Dendritic cell treated with granulocyte-macrophage colony-stimulating factor and Interleukin-4, amounts not matched to agents 40 ng/mL and 50 ng/mL, for 4 days (primary cell): ENCODE data around the gene DDX54.
A peak's percentile ranks its signal among the peaks of the same experiment; 100 is the strongest.

Experiments used
- H3K27ac Mint-ChIP-seq: one replicate; pipeline ENCODE4 v1.8.0; 2022; ENCODE audit warnings: mild to moderate bottlenecking, mixed read lengths
- H3K27me3 Mint-ChIP-seq: one replicate; pipeline ENCODE4 v1.8.0; 2022; ENCODE audit warnings: mild to moderate bottlenecking, mixed read lengths
- H3K36me3 Mint-ChIP-seq: one replicate; pipeline ENCODE4 v1.8.0; 2022; ENCODE audit warnings: low read depth, mixed read lengths
- H3K4me1 Mint-ChIP-seq: one replicate; pipeline ENCODE4 v1.8.0; 2022; ENCODE audit warnings: low read depth, mixed read lengths
- H3K4me3 Mint-ChIP-seq: one replicate; pipeline ENCODE4 v1.8.0; 2022; ENCODE audit warnings: mild to moderate bottlenecking, moderate library complexity, mixed read lengths
- H3K9me3 Mint-ChIP-seq: one replicate; pipeline ENCODE4 v1.8.0; 2022; ENCODE audit warnings: mixed read lengths
- intact Hi-C: fragments of 100-400 bp; cut with micrococcal nuclease; formaldehyde crosslinking; loops from one replicate; pipeline ENCODE4 v1.15.0; 2022

Gene DDX54

GRCh38 chr12:113226696-113227568, 41.7 kb upstream of the DDX54 start:
- H3K27me3 Mint-ChIP-seq = no peaks in the 10 kb centered on the region
- peaks cover 63% of the 10 kb centered on the region for H3K36me3 Mint-ChIP-seq
- peak overlapping the region; percentile 13 for H3K4me3 Mint-ChIP-seq
- intact Hi-C loops = no loop called here
- H3K27ac Mint-ChIP-seq = peak overlapping the region; percentile 91
- peaks cover 60% of the 10 kb centered on the region for H3K4me1 Mint-ChIP-seq
- H3K9me3 Mint-ChIP-seq = no peaks in the 10 kb centered on the region

GRCh38 chr12:113224955-113225354, 39.7 kb upstream of the DDX54 start:
- Mint-ChIP-seq H3K36me3 (peaks cover 53% of the 10 kb centered on the region), H3K4me1 (peaks cover 48% of the 10 kb centered on the region), H3K9me3 (no peaks in the 10 kb centered on the region), H3K4me3 (no peak overlapping the region), H3K27me3 (no peaks in the 10 kb centered on the region), H3K27ac (no peak overlapping the region)
- intact Hi-C loops = loop anchor here (5.0 kb wide), 1 partner anchor 38 kb away; the partner anchor contains the start of genes DDX54 and RITA1

- peaks cover 32% of the 10 kb centered on the region for H3K36me3 Mint-ChIP-seq
- intact Hi-C loops = loop anchor here (5.0 kb wide), 1 partner anchor 36 kb away; the partner anchor contains the start of genes DDX54 and RITA1
- no peaks in the 10 kb centered on the region for H3K27me3 Mint-ChIP-seq
- peak overlapping the region; percentile 93 for H3K4me3 Mint-ChIP-seq
- peaks cover 28% of the 10 kb centered on the region for H3K4me1 Mint-ChIP-seq
- H3K27ac Mint-ChIP-seq = peak overlapping the region; percentile 95
- no peaks in the 10 kb centered on the region for H3K9me3 Mint-ChIP-seq
Measured at GRCh38 chr12:113222730-113223531, 37.7 kb upstream of the DDX54 start.

- Mint-ChIP-seq H3K4me3 (peak overlapping the region; percentile 93), H3K9me3 (no peaks in the 10 kb centered on the region), H3K27ac (peak overlapping the region; percentile 95), H3K4me1 (peaks cover 28% of the 10 kb centered on the region), H3K27me3 (no peaks in the 10 kb centered on the region), H3K36me3 (peaks cover 25% of the 10 kb centered on the region)
- intact Hi-C loops = loop anchor here (1.0 to 5.0 kb wide), 2 partner anchors 11 to 35 kb away; partner anchors contain the start of genes DDX54 and RITA1
Measured at GRCh38 chr12:113221997-113222729, 36.9 kb upstream of the DDX54 start.

GRCh38 chr12:113221181-113221996, 36.1 kb upstream of the DDX54 start, which contains the start of gene TPCN1:
TPCN1 (plus strand) TSS chr12:113221464; CDS start chr12:113226853, 5,389 bp downstream.
- H3K27ac Mint-ChIP-seq = peak within 1 kb of the TSS; percentile 95
- no peaks in the 10 kb centered on the region for H3K9me3 Mint-ChIP-seq
- intact Hi-C loops = loop anchor here (1.0 to 5.0 kb wide), 2 partner anchors 12 to 34 kb away; partner anchors contain the start of genes DDX54 and RITA1
- no peaks in the 10 kb centered on the region for H3K27me3 Mint-ChIP-seq
- peak within 1 kb of the TSS; percentile 93 for H3K4me3 Mint-ChIP-seq
- peaks cover 17% of the 10 kb centered on the region for H3K36me3 Mint-ChIP-seq
- H3K4me1 Mint-ChIP-seq = peaks cover 28% of the 10 kb centered on the region

- Mint-ChIP-seq H3K4me3 (peak overlapping the region; percentile 93), H3K27ac (peak overlapping the region; percentile 95), H3K27me3 (no peaks in the 10 kb centered on the region), H3K4me1 (peaks cover 35% of the 10 kb centered on the region), H3K36me3 (peaks cover 17% of the 10 kb centered on the region), H3K9me3 (no peaks in the 10 kb centered on the region)
- intact Hi-C loops = loop anchor here (1.0 to 5.0 kb wide), 2 partner anchors 13 to 33 kb away; partner anchors contain the start of genes DDX54 and RITA1
Measured at GRCh38 chr12:113220593-113221180, 35.4 kb upstream of the DDX54 start.

GRCh38 chr12:113216027-113216426, 30.7 kb upstream of the DDX54 start:
- intact Hi-C loops = no loop called here
- Mint-ChIP-seq H3K4me1 (peaks cover 59% of the 10 kb centered on the region), H3K4me3 (no peak overlapping the region), H3K27me3 (no peaks in the 10 kb centered on the region), H3K36me3 (peaks cover under 1% of the 10 kb centered on the region), H3K9me3 (no peaks in the 10 kb centered on the region), H3K27ac (peak overlapping the region; percentile 88)

GRCh38 chr12:113214895-113215400, 29.7 kb upstream of the DDX54 start:
- Mint-ChIP-seq H3K36me3 (no peaks in the 10 kb centered on the region), H3K27ac (peak overlapping the region; percentile 88), H3K27me3 (no peaks in the 10 kb centered on the region), H3K4me3 (peak overlapping the region; percentile 45), H3K9me3 (no peaks in the 10 kb centered on the region), H3K4me1 (peaks cover 62% of the 10 kb centered on the region)
- intact Hi-C loops = loop anchor here (2.0 kb wide), 1 partner anchor 14 kb away; no protein-coding TSS in a partner anchor

- Mint-ChIP-seq H3K27ac (peak overlapping the region; percentile 59), H3K27me3 (peaks cover 3% of the 10 kb centered on the region), H3K4me1 (peaks cover 81% of the 10 kb centered on the region), H3K4me3 (no peak overlapping the region), H3K36me3 (peaks cover 5% of the 10 kb centered on the region), H3K9me3 (no peaks in the 10 kb centered on the region)
- intact Hi-C loops = no loop called here
Measured at GRCh38 chr12:113211160-113211559, 25.9 kb upstream of the DDX54 start.

- H3K27me3 Mint-ChIP-seq = peaks cover 3% of the 10 kb centered on the region
- H3K27ac Mint-ChIP-seq = peak overlapping the region; percentile 97
- H3K36me3 Mint-ChIP-seq = peaks cover 5% of the 10 kb centered on the region
- H3K4me3 Mint-ChIP-seq = peak overlapping the region; percentile 54
- H3K9me3 Mint-ChIP-seq = no peaks in the 10 kb centered on the region
- intact Hi-C loops = no loop called here
- peaks cover 74% of the 10 kb centered on the region for H3K4me1 Mint-ChIP-seq
Measured at GRCh38 chr12:113208041-113208934, 23.0 kb upstream of the DDX54 start.

GRCh38 chr12:113207613-113208040, 22.3 kb upstream of the DDX54 start:
- intact Hi-C loops = no loop called here
- Mint-ChIP-seq H3K4me3 (peak overlapping the region; percentile 32), H3K36me3 (peaks cover 5% of the 10 kb centered on the region), H3K9me3 (no peaks in the 10 kb centered on the region), H3K27ac (peak overlapping the region; percentile 97), H3K4me1 (peaks cover 79% of the 10 kb centered on the region), H3K27me3 (peaks cover 3% of the 10 kb centered on the region)
